ENCODE measurements around the gene BMP7.

BMP7 gene

GRCh38 chr20:57175397-57176010, 90.9 kb downstream of the BMP7 start:
- H3K27me3 ChIP-seq (ENCODE audit: insufficient read depth, low read length, poor library complexity, severe bottlenecking) = no peaks in the 10 kb centered on the region
- H3K9me3 ChIP-seq (ENCODE audit: insufficient read depth, low read depth, low read length) = no peaks in the 10 kb centered on the region

GRCh38 chr20:57174737-57175136, 91.7 kb downstream of the BMP7 start:
- H4K20me1 ChIP-seq (ENCODE audit: insufficient read depth, low read length, poor library complexity, severe bottlenecking) = no peaks in the 10 kb centered on the region
- no peak overlapping the region for H2AFZ ChIP-seq (ENCODE audit: low read length)
- H3K9me2 ChIP-seq (replicated peaks; ENCODE audit: low read depth, low read length) = no peaks in the 10 kb centered on the region
- H3K4me2 ChIP-seq (ENCODE audit: low read depth, low read length, poor library complexity, severe bottlenecking) = no peak overlapping the region
- no peak overlapping the region for H3K9ac ChIP-seq (ENCODE audit: low read depth, low read length, poor library complexity, severe bottlenecking)
- no peaks in the 10 kb centered on the region for H3K27me3 ChIP-seq (ENCODE audit: insufficient read depth, low read length, poor library complexity, severe bottlenecking)
- H3K36me3 ChIP-seq (ENCODE audit: insufficient read depth, low read length) = no peaks in the 10 kb centered on the region
- H3K4me3 ChIP-seq (ENCODE audit: low read length, poor library complexity, severe bottlenecking) = no peak overlapping the region
- H3F3A ChIP-seq (ENCODE audit: low read depth) = no peaks in the 10 kb centered on the region
- H3K4me1 ChIP-seq (ENCODE audit: insufficient read depth, low read length, poor library complexity, severe bottlenecking) = no peaks in the 10 kb centered on the region
- TF ChIP-seq, protein P1, sequence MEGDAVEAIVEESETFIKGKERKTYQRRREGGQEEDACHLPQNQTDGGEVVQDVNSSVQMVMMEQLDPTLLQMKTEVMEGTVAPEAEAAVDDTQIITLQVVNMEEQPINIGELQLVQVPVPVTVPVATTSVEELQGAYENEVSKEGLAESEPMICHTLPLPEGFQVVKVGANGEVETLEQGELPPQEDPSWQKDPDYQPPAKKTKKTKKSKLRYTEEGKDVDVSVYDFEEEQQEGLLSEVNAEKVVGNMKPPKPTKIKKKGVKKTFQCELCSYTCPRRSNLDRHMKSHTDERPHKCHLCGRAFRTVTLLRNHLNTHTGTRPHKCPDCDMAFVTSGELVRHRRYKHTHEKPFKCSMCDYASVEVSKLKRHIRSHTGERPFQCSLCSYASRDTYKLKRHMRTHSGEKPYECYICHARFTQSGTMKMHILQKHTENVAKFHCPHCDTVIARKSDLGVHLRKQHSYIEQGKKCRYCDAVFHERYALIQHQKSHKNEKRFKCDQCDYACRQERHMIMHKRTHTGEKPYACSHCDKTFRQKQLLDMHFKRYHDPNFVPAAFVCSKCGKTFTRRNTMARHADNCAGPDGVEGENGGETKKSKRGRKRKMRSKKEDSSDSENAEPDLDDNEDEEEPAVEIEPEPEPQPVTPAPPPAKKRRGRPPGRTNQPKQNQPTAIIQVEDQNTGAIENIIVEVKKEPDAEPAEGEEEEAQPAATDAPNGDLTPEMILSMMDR (conservative IDR thresholded peaks at IDR 0.05; ENCODE audit: low read length) = no peak
- TF ChIP-seq EZH2phosphoT487 (IDR thresholded peaks at IDR 0.05; ENCODE audit: borderline replicate concordance) = no peak
- H3K79me2 ChIP-seq (ENCODE audit: insufficient read depth, low read length) = no peaks in the 10 kb centered on the region
- no peaks in the 10 kb centered on the region for H3K9me3 ChIP-seq (ENCODE audit: insufficient read depth, low read depth, low read length)

More at GRCh38 chr20:57175397-57176010, 90.9 kb downstream of the BMP7 start:
- no peaks in the 10 kb centered on the region for H3F3A ChIP-seq (ENCODE audit: low read depth)
- no peak overlapping the region for H2AFZ ChIP-seq (ENCODE audit: low read length)
- TF ChIP-seq EZH2phosphoT487 (IDR thresholded peaks at IDR 0.05; ENCODE audit: borderline replicate concordance) = no peak
- TF ChIP-seq, protein P1 (conservative IDR thresholded peaks at IDR 0.05; ENCODE audit: low read length) = no peak
- no peak overlapping the region for H3K4me2 ChIP-seq (ENCODE audit: low read depth, low read length, poor library complexity, severe bottlenecking)
- no peak overlapping the region for H3K4me3 ChIP-seq (ENCODE audit: low read length, poor library complexity, severe bottlenecking)
- no peak overlapping the region for H3K9ac ChIP-seq (ENCODE audit: low read depth, low read length, poor library complexity, severe bottlenecking)
- no peaks in the 10 kb centered on the region for H3K36me3 ChIP-seq (ENCODE audit: insufficient read depth, low read length)
- no peaks in the 10 kb centered on the region for H3K79me2 ChIP-seq (ENCODE audit: insufficient read depth, low read length)
- no peaks in the 10 kb centered on the region for H3K4me1 ChIP-seq (ENCODE audit: insufficient read depth, low read length, poor library complexity, severe bottlenecking)
- H4K20me1 ChIP-seq (ENCODE audit: insufficient read depth, low read length, poor library complexity, severe bottlenecking) = no peaks in the 10 kb centered on the region
- no peaks in the 10 kb centered on the region for H3K9me2 ChIP-seq (replicated peaks; ENCODE audit: low read depth, low read length)

GRCh38 chr20:57173986-57174385, 92.5 kb downstream of the BMP7 start:
- Histone ChIP-seq H3K27me3 (ENCODE audit: insufficient read depth, low read length, poor library complexity, severe bottlenecking) (no peaks in the 10 kb centered on the region), H3K4me1 (ENCODE audit: insufficient read depth, low read length, poor library complexity, severe bottlenecking) (no peaks in the 10 kb centered on the region), H4K20me1 (ENCODE audit: insufficient read depth, low read length, poor library complexity, severe bottlenecking) (no peaks in the 10 kb centered on the region), H2AFZ (ENCODE audit: low read length) (no peak overlapping the region), H3K79me2 (ENCODE audit: insufficient read depth, low read length) (no peaks in the 10 kb centered on the region), H3K4me2 (ENCODE audit: low read depth, low read length, poor library complexity, severe bottlenecking) (no peak overlapping the region), H3K36me3 (ENCODE audit: insufficient read depth, low read length) (no peaks in the 10 kb centered on the region), H3K9me3 (ENCODE audit: insufficient read depth, low read depth, low read length) (no peaks in the 10 kb centered on the region), H3F3A (ENCODE audit: low read depth) (no peaks in the 10 kb centered on the region), H3K9ac (ENCODE audit: low read depth, low read length, poor library complexity, severe bottlenecking) (no peak overlapping the region), H3K4me3 (ENCODE audit: low read length, poor library complexity, severe bottlenecking) (no peak overlapping the region), H3K9me2 (replicated peaks; ENCODE audit: low read depth, low read length) (no peaks in the 10 kb centered on the region)
- no peak for TF ChIP-seq EZH2phosphoT487 (IDR thresholded peaks at IDR 0.05; ENCODE audit: borderline replicate concordance)
- TF ChIP-seq, protein P1 (conservative IDR thresholded peaks at IDR 0.05; ENCODE audit: low read length) = no peak
